IPS-NIHi11 (cell line): ENCODE measurements around the gene LRRC4C.

Experiments used
- DNase-seq: peaks from one replicate; pipeline ENCODE4 v3.0.0; 2012; ENCODE audit warnings: mixed read lengths, low spot score

Gene LRRC4C

DNA sequence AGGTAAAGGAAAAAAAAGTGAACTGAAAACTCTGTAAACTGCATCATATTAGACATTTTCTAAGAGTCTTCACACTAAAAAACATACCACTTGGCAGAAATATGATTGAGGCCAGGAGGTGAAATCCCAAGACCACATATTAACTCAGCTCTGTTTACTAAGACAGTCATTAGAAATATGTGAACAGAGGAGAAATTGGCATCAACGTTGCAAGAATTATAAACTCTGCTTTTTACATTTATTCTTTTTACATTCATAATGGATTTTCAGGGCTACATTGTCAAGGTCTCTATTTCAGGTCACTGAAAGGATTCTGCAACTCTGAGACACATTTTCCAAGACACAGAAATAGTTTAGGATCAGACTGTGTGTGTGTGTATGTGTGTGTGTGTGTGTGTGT lies 1364.0 kb downstream of the LRRC4C start:
- no peak for DNase-seq

DNA sequence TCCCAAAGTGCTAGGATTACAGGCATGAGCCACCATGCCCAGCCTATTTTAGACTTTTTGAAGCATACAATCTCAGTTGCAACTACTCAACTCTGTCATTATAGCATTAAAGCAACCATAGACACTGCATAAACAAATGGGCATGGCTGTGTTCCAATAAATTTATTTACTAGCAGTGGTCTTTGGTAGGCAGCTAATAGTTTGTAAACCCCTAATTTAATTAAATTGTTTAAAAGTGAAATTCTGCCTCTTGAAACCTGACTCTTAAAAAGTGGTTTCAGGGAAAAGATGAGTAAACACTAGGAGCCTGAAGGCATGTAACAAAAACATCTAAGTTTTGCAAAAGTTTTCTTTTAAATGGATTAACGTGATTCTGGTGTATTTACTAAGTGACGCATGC lies 1364.5 kb downstream of the LRRC4C start:
- no peak for DNase-seq

DNA sequence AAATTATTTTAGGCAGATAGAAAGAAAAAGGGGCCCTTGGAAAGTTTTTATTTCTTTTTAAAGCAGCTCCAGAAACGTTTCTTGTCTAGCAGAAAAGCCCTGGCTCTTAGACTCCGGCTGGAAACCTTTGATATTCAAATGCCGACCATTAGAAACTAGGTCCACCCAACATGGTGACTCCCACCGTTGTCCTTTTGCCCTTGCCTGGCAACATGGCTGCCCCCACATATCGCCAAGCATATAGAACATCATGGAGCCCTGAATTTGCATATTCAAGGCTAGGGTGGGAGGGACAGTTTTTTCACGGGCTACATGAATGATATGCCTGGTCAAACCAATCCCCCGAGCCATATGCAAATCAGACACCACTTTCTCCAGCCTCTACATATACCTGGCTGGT lies 1379.0 kb downstream of the LRRC4C start:
- DNase-seq = no peak
